Activated CD4-positive, alpha-beta T cell treated with anti-CD3 and anti-CD28 coated beads, Interleukin-2, amount 10 ng/mL, durations not matched to agents 7 days and 5 days (primary cell): ENCODE measurements around the gene ZFP92. TPM values are rescaled to one million over a fixed set of nuclear protein-coding genes. Genes with fewer than 3 reads are reported as not detected.

ENCODE experiments used
- CTCF ChIA-PET: fragments of 350-600 bp; sonication (Branson Sonifier 250); formaldehyde crosslinking; loops from one replicate; lab custom pipeline; 2021; ENCODE audit warnings: antibody characterized with exemption; lab: Charles Lee
- POLR2A ChIA-PET: fragments of 350-600 bp; sonication (Branson Sonifier 250); formaldehyde crosslinking; loops from one replicate; lab custom pipeline; 2021; ENCODE audit warnings: antibody characterized with exemption; lab: Charles Lee
- DNase-seq: peaks from one replicate; pipeline ENCODE4 v3.0.0-alpha.2; 2020
- H3K27ac Mint-ChIP-seq: one replicate; pipeline ENCODE4 v1.8.0; 2021; ENCODE audit warnings: mild to moderate bottlenecking, moderate library complexity, mixed read lengths
- H3K27me3 Mint-ChIP-seq: one replicate; pipeline ENCODE4 v1.8.0; 2021; ENCODE audit warnings: mixed read lengths
- H3K36me3 Mint-ChIP-seq: one replicate; pipeline ENCODE4 v1.8.0; 2021; ENCODE audit warnings: low read depth, mixed read lengths
- H3K4me1 Mint-ChIP-seq: one replicate; pipeline ENCODE4 v1.8.0; 2021; ENCODE audit warnings: mixed read lengths
- H3K4me3 Mint-ChIP-seq: one replicate; pipeline ENCODE4 v1.8.0; 2021; ENCODE audit warnings: mild to moderate bottlenecking, moderate library complexity, mixed read lengths
- H3K9me3 Mint-ChIP-seq: one replicate; pipeline ENCODE4 v1.8.0; 2021; ENCODE audit warnings: mixed read lengths
- total RNA-seq, 2 experiments: library from RNA; stranded (reverse); gene quantifications; one replicate each; pipeline ENCODE4 v1.2.3, GENCODE V29; 2021

ZFP92 gene
- total RNA-seq, 2 experiments from 2014 or later = 0.52 to 0.60 TPM

GRCh38 chrX:153416781-153417450 is 5.6 kb downstream of the ZFP92 start:
- H3K27me3 Mint-ChIP-seq = peaks cover 6% of the 10 kb centered on the region
- CTCF ChIA-PET = no interaction called here

GRCh38 chrX:153417637-153418036 is 6.4 kb downstream of the ZFP92 start:
- POLR2A ChIA-PET = no interaction called here
- no peaks in the 10 kb centered on the region for H3K9me3 Mint-ChIP-seq
- CTCF ChIA-PET = no interaction called here
- no peaks in the 10 kb centered on the region for H3K27me3 Mint-ChIP-seq
- H3K4me1 Mint-ChIP-seq = no peaks in the 10 kb centered on the region
- H3K27ac Mint-ChIP-seq = no peak overlapping the region
- DNase-seq = no peak
- H3K4me3 Mint-ChIP-seq = no peak overlapping the region
- H3K36me3 Mint-ChIP-seq = no peaks in the 10 kb centered on the region

More at GRCh38 chrX:153416781-153417450, 5.6 kb downstream of the ZFP92 start:
- POLR2A ChIA-PET = no interaction called here
- Mint-ChIP-seq H3K4me3 (no peak overlapping the region), H3K9me3 (no peaks in the 10 kb centered on the region), H3K4me1 (peaks cover 6% of the 10 kb centered on the region), H3K36me3 (no peaks in the 10 kb centered on the region), H3K27ac (no peak overlapping the region)
- no peak for DNase-seq

- no peaks in the 10 kb centered on the region for H3K36me3 Mint-ChIP-seq
- CTCF ChIA-PET = no interaction called here
- POLR2A ChIA-PET = no interaction called here
- H3K9me3 Mint-ChIP-seq = no peaks in the 10 kb centered on the region
- H3K27me3 Mint-ChIP-seq = no peaks in the 10 kb centered on the region
- no peaks in the 10 kb centered on the region for H3K4me1 Mint-ChIP-seq
- no peak overlapping the region for H3K27ac Mint-ChIP-seq
- DNase-seq = no peak
- no peak overlapping the region for H3K4me3 Mint-ChIP-seq
Measured at GRCh38 chrX:153420851-153421599, 9.8 kb downstream of the ZFP92 start.

- no peak overlapping the region for H3K4me3 Mint-ChIP-seq
- no peaks in the 10 kb centered on the region for H3K9me3 Mint-ChIP-seq
- CTCF ChIA-PET = no interaction called here
- H3K27me3 Mint-ChIP-seq = no peaks in the 10 kb centered on the region
- POLR2A ChIA-PET = no interaction called here
- DNase-seq = no peak
- H3K27ac Mint-ChIP-seq = no peak overlapping the region
- no peaks in the 10 kb centered on the region for H3K36me3 Mint-ChIP-seq
- no peaks in the 10 kb centered on the region for H3K4me1 Mint-ChIP-seq
Measured at GRCh38 chrX:153421856-153422255, 10.6 kb downstream of the ZFP92 start.

GRCh38 chrX:153423652-153424051 is 12.4 kb downstream of the ZFP92 start:
- ChIA-PET CTCF (interaction anchor here (0.6 kb wide), 1 partner anchor 251 kb away, joined by 3 read pairs; no protein-coding TSS in a partner anchor), POLR2A (interaction anchor here (0.5 kb wide), 1 partner anchor 20 kb away, joined by 4 read pairs; no protein-coding TSS in a partner anchor)
- Mint-ChIP-seq H3K9me3 (no peaks in the 10 kb centered on the region), H3K4me1 (no peaks in the 10 kb centered on the region), H3K36me3 (no peaks in the 10 kb centered on the region), H3K27me3 (peaks cover 1% of the 10 kb centered on the region), H3K4me3 (no peak overlapping the region), H3K27ac (no peak overlapping the region)
- DNase-seq = no peak

GRCh38 chrX:153426204-153426603 is 14.9 kb downstream of the ZFP92 start:
- H3K4me3 Mint-ChIP-seq = no peak overlapping the region
- no peaks in the 10 kb centered on the region for H3K4me1 Mint-ChIP-seq
- DNase-seq = no peak
- peaks cover 1% of the 10 kb centered on the region for H3K27me3 Mint-ChIP-seq
- H3K27ac Mint-ChIP-seq = no peak overlapping the region
- ChIA-PET CTCF (no interaction called here), POLR2A (no interaction called here)
- peaks cover 2% of the 10 kb centered on the region for H3K9me3 Mint-ChIP-seq
- H3K36me3 Mint-ChIP-seq = no peaks in the 10 kb centered on the region

- no peaks in the 10 kb centered on the region for H3K4me1 Mint-ChIP-seq
- peaks cover 2% of the 10 kb centered on the region for H3K9me3 Mint-ChIP-seq
- ChIA-PET CTCF (interaction anchor here (0.6 kb wide), 1 partner anchor 297 kb away, joined by 3 read pairs; no protein-coding TSS in a partner anchor), POLR2A (no interaction called here)
- peaks cover 1% of the 10 kb centered on the region for H3K27me3 Mint-ChIP-seq
- DNase-seq = no peak
- no peak overlapping the region for H3K27ac Mint-ChIP-seq
- no peak overlapping the region for H3K4me3 Mint-ChIP-seq
- H3K36me3 Mint-ChIP-seq = no peaks in the 10 kb centered on the region
Measured at GRCh38 chrX:153430796-153431195, 19.5 kb downstream of the ZFP92 start.

GRCh38 chrX:153433161-153433680 is 21.9 kb downstream of the ZFP92 start:
- Mint-ChIP-seq H3K9me3 (peaks cover 2% of the 10 kb centered on the region), H3K27ac (no peak overlapping the region), H3K4me3 (no peak overlapping the region), H3K4me1 (no peaks in the 10 kb centered on the region), H3K27me3 (peaks cover 2% of the 10 kb centered on the region), H3K36me3 (no peaks in the 10 kb centered on the region)
- ChIA-PET CTCF (interaction anchor here (1.0 to 1.7 kb wide), 2 partner anchors 19 to 37 kb away, joined by 3 to 4 read pairs; partner anchors contain the start of gene HAUS7), POLR2A (no interaction called here)
- no peak for DNase-seq

GRCh38 chrX:153433781-153434285 is 22.6 kb downstream of the ZFP92 start:
- DNase-seq = no peak
- Mint-ChIP-seq H3K27ac (no peak overlapping the region), H3K4me1 (no peaks in the 10 kb centered on the region), H3K9me3 (peaks cover 2% of the 10 kb centered on the region), H3K27me3 (peaks cover 4% of the 10 kb centered on the region), H3K4me3 (no peak overlapping the region), H3K36me3 (no peaks in the 10 kb centered on the region)
- ChIA-PET CTCF (interaction anchor here (1.0 to 1.7 kb wide), 3 partner anchors 19 to 37 kb away, joined by 3 to 4 read pairs (median 3); partner anchors contain the start of gene HAUS7), POLR2A (no interaction called here)

GRCh38 chrX:153434801-153435200 is 23.5 kb downstream of the ZFP92 start:
- ChIA-PET POLR2A (no interaction called here), CTCF (interaction anchor here (1.2 to 1.7 kb wide), 2 partner anchors 21 to 36 kb away, joined by 3 read pairs; partner anchors contain the start of gene HAUS7)
- no peaks in the 10 kb centered on the region for H3K4me1 Mint-ChIP-seq
- DNase-seq = no peak
- no peak overlapping the region for H3K4me3 Mint-ChIP-seq
- H3K9me3 Mint-ChIP-seq = peaks cover 2% of the 10 kb centered on the region
- H3K36me3 Mint-ChIP-seq = no peaks in the 10 kb centered on the region
- H3K27me3 Mint-ChIP-seq = peaks cover 4% of the 10 kb centered on the region
- H3K27ac Mint-ChIP-seq = no peak overlapping the region

- Mint-ChIP-seq H3K9me3 (no peaks in the 10 kb centered on the region), H3K27ac (no peak overlapping the region), H3K4me1 (no peaks in the 10 kb centered on the region), H3K27me3 (peaks cover 4% of the 10 kb centered on the region), H3K4me3 (no peak overlapping the region), H3K36me3 (no peaks in the 10 kb centered on the region)
- DNase-seq = no peak
- POLR2A ChIA-PET = no interaction called here
- CTCF ChIA-PET = no interaction called here
Measured at GRCh38 chrX:153435845-153436244, 24.6 kb downstream of the ZFP92 start.

GRCh38 chrX:153438532-153438931 is 27.3 kb downstream of the ZFP92 start:
- ChIA-PET POLR2A (no interaction called here), CTCF (interaction anchor here (0.6 kb wide), 1 partner anchor 24 kb away, joined by 3 read pairs; no protein-coding TSS in a partner anchor)
- Mint-ChIP-seq H3K27ac (no peak overlapping the region), H3K9me3 (no peaks in the 10 kb centered on the region), H3K36me3 (no peaks in the 10 kb centered on the region), H3K4me1 (no peaks in the 10 kb centered on the region), H3K27me3 (peaks cover 4% of the 10 kb centered on the region), H3K4me3 (no peak overlapping the region)
- DNase-seq = no peak

GRCh38 chrX:153439977-153440376 is 28.7 kb downstream of the ZFP92 start:
- DNase-seq = no peak
- H3K27me3 Mint-ChIP-seq = peaks cover 4% of the 10 kb centered on the region
- no peak overlapping the region for H3K27ac Mint-ChIP-seq
- ChIA-PET POLR2A (no interaction called here), CTCF (interaction anchor here (1.7 kb wide), 1 partner anchor 26 kb away, joined by 4 read pairs; no protein-coding TSS in a partner anchor)
- H3K4me1 Mint-ChIP-seq = no peaks in the 10 kb centered on the region
- H3K36me3 Mint-ChIP-seq = no peaks in the 10 kb centered on the region
- H3K9me3 Mint-ChIP-seq = no peaks in the 10 kb centered on the region
- H3K4me3 Mint-ChIP-seq = no peak overlapping the region
